Gastroesophageal sphincter (tissue), 3 donors: ENCODE measurements around the gene SPOCD1.

Experiments used
- EP300 ChIP-seq: sonication (generic); formaldehyde crosslinking; IDR thresholded peaks from one replicate; pipeline ENCODE4 v1.6.1; 2017; ENCODE audit warnings: antibody characterized with exemption, mild to moderate bottlenecking
- POLR2A ChIP-seq, 2 donors: fragments of 450-650 bp; IDR thresholded peaks; one replicate each; pipeline ENCODE4 v1.6.1; 2017; ENCODE audit warnings: antibody characterized with exemption in 2 of 2, mild to moderate bottlenecking in 2 of 2, moderate library complexity in 1 of 2
- TF ChIP-seq, protein P1 (sequence below), 4 experiments: fragments of 200-600 bp in 2 of 4; fragments of 450-650 bp in 2 of 4; sonication (generic) in 1 of 4; IDR thresholded peaks; one replicate each; pipeline ENCODE4 v1.5.1; 2017 to 2019; ENCODE audit warnings: antibody characterized with exemption in 4 of 4, mild to moderate bottlenecking in 2 of 4, moderate library complexity in 2 of 4

- TF ChIP-seq, protein P1, sequence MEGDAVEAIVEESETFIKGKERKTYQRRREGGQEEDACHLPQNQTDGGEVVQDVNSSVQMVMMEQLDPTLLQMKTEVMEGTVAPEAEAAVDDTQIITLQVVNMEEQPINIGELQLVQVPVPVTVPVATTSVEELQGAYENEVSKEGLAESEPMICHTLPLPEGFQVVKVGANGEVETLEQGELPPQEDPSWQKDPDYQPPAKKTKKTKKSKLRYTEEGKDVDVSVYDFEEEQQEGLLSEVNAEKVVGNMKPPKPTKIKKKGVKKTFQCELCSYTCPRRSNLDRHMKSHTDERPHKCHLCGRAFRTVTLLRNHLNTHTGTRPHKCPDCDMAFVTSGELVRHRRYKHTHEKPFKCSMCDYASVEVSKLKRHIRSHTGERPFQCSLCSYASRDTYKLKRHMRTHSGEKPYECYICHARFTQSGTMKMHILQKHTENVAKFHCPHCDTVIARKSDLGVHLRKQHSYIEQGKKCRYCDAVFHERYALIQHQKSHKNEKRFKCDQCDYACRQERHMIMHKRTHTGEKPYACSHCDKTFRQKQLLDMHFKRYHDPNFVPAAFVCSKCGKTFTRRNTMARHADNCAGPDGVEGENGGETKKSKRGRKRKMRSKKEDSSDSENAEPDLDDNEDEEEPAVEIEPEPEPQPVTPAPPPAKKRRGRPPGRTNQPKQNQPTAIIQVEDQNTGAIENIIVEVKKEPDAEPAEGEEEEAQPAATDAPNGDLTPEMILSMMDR (IDR thresholded peaks at IDR 0.05): no peak
- no peak for TF ChIP-seq POLR2A (IDR thresholded peaks at IDR 0.05)
- TF ChIP-seq EP300: no peak
These were observed 39.3 kb downstream of the SPOCD1 start for GRCh38 chr1:31776516-31776915.
